ENCODE data around the gene INS. TPM values are rescaled to one million over a fixed set of nuclear protein-coding genes. Genes with fewer than 3 reads are reported as not detected.
A peak's percentile ranks its signal among the peaks of the same experiment; 100 is the strongest.

Gene INS
- polyA plus RNA-seq, 4 donors = 0.58 to 124 (median 31.0) TPM

- FAIRE-seq (no peak), DNase-seq (no peak)
- Histone ChIP-seq H3K27me3 (ENCODE audit: control insufficient read depth in 3 of 3, insufficient read depth in 3 of 3, low read length in 3 of 3) (no peaks in the 10 kb centered on the region), H3K4me3 (ENCODE audit: low read depth in 1 of 3, low read length in 3 of 3) (no peak overlapping the region), H3K9me3 (ENCODE audit: control insufficient read depth in 2 of 2, insufficient read depth in 1 of 2, low read depth in 1 of 2, low read length in 1 of 2) (peaks cover 0 to 14% of the 10 kb centered on the region in 2 donors), H3K27ac (ENCODE audit: low read depth in 1 of 3, low read length in 2 of 3) (peak overlapping the region in 1 of 3 donors; percentile 18), H3K36me3 (ENCODE audit: control insufficient read depth in 3 of 3, insufficient read depth in 2 of 3, low read depth in 1 of 3, low read length in 3 of 3) (peaks cover 0 to 4% (median 0%) of the 10 kb centered on the region in 3 donors), H3K4me1 (ENCODE audit: control insufficient read depth in 3 of 3, insufficient read depth in 2 of 3, low read depth in 1 of 3, low read length in 2 of 3) (peaks cover 0 to 72% (median 2%) of the 10 kb centered on the region in 3 donors)
- 31 to 60% (median 55%) methylated on average over 12 of the region's 12 CpGs for WGBS, 3 donors
These were observed 45.1 kb upstream of the INS start for GRCh38 chr11:2205981-2206690.

DNA sequence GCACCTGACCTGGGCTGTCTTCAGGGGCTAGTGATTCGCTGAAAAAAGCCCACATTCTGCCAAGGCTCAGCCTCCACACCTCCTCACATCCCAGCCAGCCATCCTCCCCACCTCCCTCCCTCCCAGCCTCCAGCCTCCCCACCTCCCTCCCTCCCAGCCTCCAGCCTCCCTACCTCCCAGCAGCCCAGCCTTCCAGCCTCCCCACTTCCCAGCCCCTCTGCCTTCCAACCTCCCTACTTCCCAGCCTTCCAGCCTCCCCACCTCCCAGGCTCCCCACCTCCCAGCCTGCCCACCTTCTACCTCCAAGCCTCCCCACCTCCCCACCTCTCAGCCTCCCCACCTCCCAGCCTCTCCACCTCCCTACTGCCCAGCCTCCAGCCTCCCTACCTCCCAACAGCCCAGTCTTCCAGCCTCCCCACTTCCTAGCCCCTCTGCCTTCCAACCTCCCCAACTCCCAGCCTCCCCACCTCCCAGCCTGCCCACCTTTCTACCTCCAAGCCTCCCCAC, 44.3 kb upstream of the INS start:
- Histone ChIP-seq H3K27ac (ENCODE audit: low read depth in 1 of 3, low read length in 2 of 3) (peak overlapping the region in 2 of 3 donors; percentile 42 to 82), H3K27me3 (ENCODE audit: control insufficient read depth in 3 of 3, insufficient read depth in 3 of 3, low read length in 3 of 3) (no peaks in the 10 kb centered on the region), H3K4me3 (ENCODE audit: low read depth in 1 of 3, low read length in 3 of 3) (no peak overlapping the region), H3K36me3 (ENCODE audit: control insufficient read depth in 3 of 3, insufficient read depth in 2 of 3, low read depth in 1 of 3, low read length in 3 of 3) (peaks cover 0 to 2% (median 0%) of the 10 kb centered on the region in 3 donors), H3K9me3 (ENCODE audit: control insufficient read depth in 2 of 2, insufficient read depth in 1 of 2, low read depth in 1 of 2, low read length in 1 of 2) (peaks cover 0 to 22% of the 10 kb centered on the region in 2 donors), H3K4me1 (ENCODE audit: control insufficient read depth in 3 of 3, insufficient read depth in 2 of 3, low read depth in 1 of 3, low read length in 2 of 3) (peaks cover 0 to 64% (median 2%) of the 10 kb centered on the region in 3 donors)
- DNase-seq (no peak), FAIRE-seq (no peak)
- 25 to 55% (median 43%) methylated on average over 1 of the region's 1 CpG for WGBS, 3 donors

DNA sequence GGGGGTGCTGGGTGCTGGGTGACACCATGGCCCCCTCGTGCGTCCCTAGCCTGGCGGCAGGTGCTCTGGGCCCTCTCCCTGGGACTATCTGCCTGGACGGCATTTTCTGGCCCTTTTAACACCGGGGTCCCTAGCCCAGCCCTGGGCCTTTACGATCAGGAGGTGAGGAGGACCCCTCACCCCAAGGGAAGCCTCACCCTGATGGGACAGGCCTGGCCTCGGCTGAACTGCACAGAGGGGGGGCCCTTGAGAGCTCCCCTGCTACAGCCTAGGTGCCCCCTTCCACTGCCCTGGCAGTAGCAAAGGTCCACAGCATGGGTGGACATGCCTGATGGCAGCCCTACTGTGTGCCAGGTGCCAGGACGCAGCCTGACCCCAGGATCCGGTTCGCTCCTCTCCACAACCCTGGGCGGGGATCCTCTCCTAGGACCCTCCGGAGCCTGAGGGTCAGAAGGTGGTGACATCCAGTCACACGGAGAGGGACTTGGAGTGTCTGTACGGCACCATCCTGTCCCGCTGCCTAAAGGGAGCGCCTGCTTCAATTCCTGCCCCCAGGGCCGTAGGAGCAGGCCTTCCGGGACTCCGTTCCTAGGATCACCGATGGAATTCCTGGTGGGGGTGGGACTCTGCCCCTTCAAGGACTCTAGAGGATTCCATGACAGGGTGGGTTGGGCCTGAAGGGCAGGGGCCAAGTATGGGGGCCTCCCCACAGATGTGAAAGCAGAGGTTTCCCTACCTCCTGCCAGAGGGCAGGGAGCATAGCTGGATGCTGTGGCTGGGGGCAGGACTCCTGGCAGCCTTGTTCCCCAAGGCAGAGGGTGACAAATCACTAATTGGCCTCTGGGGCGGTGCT, 43.6 kb upstream of the INS start:
- no peak overlapping the region for H3K4me3 ChIP-seq (ENCODE audit: low read depth in 1 of 3, low read length in 3 of 3)
- DNase-seq = peak; percentile 49 to 77
- peaks cover 0 to 22% of the 10 kb centered on the region in 2 donors for H3K9me3 ChIP-seq (ENCODE audit: control insufficient read depth in 2 of 2, insufficient read depth in 1 of 2, low read depth in 1 of 2, low read length in 1 of 2)
- H3K36me3 ChIP-seq (ENCODE audit: control insufficient read depth in 3 of 3, insufficient read depth in 2 of 3, low read depth in 1 of 3, low read length in 3 of 3) = no peaks in the 10 kb centered on the region
- WGBS, 3 donors = 14 to 64% (median 44%) methylated on average over 20 to 21 of the region's 21 CpGs
- peaks cover 0 to 57% (median 2%) of the 10 kb centered on the region in 3 donors for H3K4me1 ChIP-seq (ENCODE audit: control insufficient read depth in 3 of 3, insufficient read depth in 2 of 3, low read depth in 1 of 3, low read length in 2 of 3)
- no peak for FAIRE-seq
- H3K27ac ChIP-seq (ENCODE audit: low read depth in 1 of 3, low read length in 2 of 3) = peak overlapping the region in 2 of 3 donors; percentile 42 to 82
- no peaks in the 10 kb centered on the region for H3K27me3 ChIP-seq (ENCODE audit: control insufficient read depth in 3 of 3, insufficient read depth in 3 of 3, low read length in 3 of 3)

GRCh38 chr11:2203440-2204259, 42.6 kb upstream of the INS start:
- WGBS, 3 donors = 21 to 60% (median 27%) methylated on average over 22 to 23 of the region's 23 CpGs
- peaks cover 0 to 47% (median 2%) of the 10 kb centered on the region in 3 donors for H3K4me1 ChIP-seq (ENCODE audit: control insufficient read depth in 3 of 3, insufficient read depth in 2 of 3, low read depth in 1 of 3, low read length in 2 of 3)
- H3K27me3 ChIP-seq (ENCODE audit: control insufficient read depth in 3 of 3, insufficient read depth in 3 of 3, low read length in 3 of 3) = no peaks in the 10 kb centered on the region
- H3K9me3 ChIP-seq (ENCODE audit: control insufficient read depth in 2 of 2, insufficient read depth in 1 of 2, low read depth in 1 of 2, low read length in 1 of 2) = peaks cover 0 to 22% of the 10 kb centered on the region in 2 donors
- H3K36me3 ChIP-seq (ENCODE audit: control insufficient read depth in 3 of 3, insufficient read depth in 2 of 3, low read depth in 1 of 3, low read length in 3 of 3) = no peaks in the 10 kb centered on the region
- FAIRE-seq = no peak
- DNase-seq = peak; percentile 59 to 88
- H3K27ac ChIP-seq (ENCODE audit: low read depth in 1 of 3, low read length in 2 of 3) = peak overlapping the region in 2 of 3 donors; percentile 82 to 83
- H3K4me3 ChIP-seq (ENCODE audit: low read depth in 1 of 3, low read length in 3 of 3) = no peak overlapping the region

- FAIRE-seq (no peak), DNase-seq (peak; percentile 47 to 72)
- Histone ChIP-seq H3K4me3 (ENCODE audit: low read depth in 1 of 3, low read length in 3 of 3) (no peak overlapping the region), H3K27me3 (ENCODE audit: control insufficient read depth in 3 of 3, insufficient read depth in 3 of 3, low read length in 3 of 3) (no peaks in the 10 kb centered on the region), H3K27ac (ENCODE audit: low read depth in 1 of 3, low read length in 2 of 3) (peak overlapping the region in 2 of 3 donors; percentile 82 to 84), H3K36me3 (ENCODE audit: control insufficient read depth in 3 of 3, insufficient read depth in 2 of 3, low read depth in 1 of 3, low read length in 3 of 3) (no peaks in the 10 kb centered on the region), H3K4me1 (ENCODE audit: control insufficient read depth in 3 of 3, insufficient read depth in 2 of 3, low read depth in 1 of 3, low read length in 2 of 3) (peaks cover 0 to 41% (median 2%) of the 10 kb centered on the region in 3 donors), H3K9me3 (ENCODE audit: control insufficient read depth in 2 of 2, insufficient read depth in 1 of 2, low read depth in 1 of 2, low read length in 1 of 2) (peaks cover 0 to 22% of the 10 kb centered on the region in 2 donors)
- 9 to 58% (median 36%) methylated on average over 10 of the region's 10 CpGs for WGBS, 3 donors
These were observed 42.0 kb upstream of the INS start for GRCh38 chr11:2202900-2203439.

GRCh38 chr11:2202071-2202899, 41.3 kb upstream of the INS start:
- H3K27ac ChIP-seq (ENCODE audit: low read depth in 1 of 3, low read length in 2 of 3) = peak overlapping the region in 2 of 3 donors; percentile 82 to 84
- peak; percentile 81 to 96 for DNase-seq
- WGBS, 3 donors = 11 to 43% (median 16%) methylated on average over 28 to 29 of the region's 29 CpGs
- no peaks in the 10 kb centered on the region for H3K36me3 ChIP-seq (ENCODE audit: control insufficient read depth in 3 of 3, insufficient read depth in 2 of 3, low read depth in 1 of 3, low read length in 3 of 3)
- peaks cover 0 to 21% of the 10 kb centered on the region in 2 donors for H3K9me3 ChIP-seq (ENCODE audit: control insufficient read depth in 2 of 2, insufficient read depth in 1 of 2, low read depth in 1 of 2, low read length in 1 of 2)
- peaks cover 0 to 46% (median 2%) of the 10 kb centered on the region in 3 donors for H3K4me1 ChIP-seq (ENCODE audit: control insufficient read depth in 3 of 3, insufficient read depth in 2 of 3, low read depth in 1 of 3, low read length in 2 of 3)
- no peak overlapping the region for H3K4me3 ChIP-seq (ENCODE audit: low read depth in 1 of 3, low read length in 3 of 3)
- no peak for FAIRE-seq
- no peaks in the 10 kb centered on the region for H3K27me3 ChIP-seq (ENCODE audit: control insufficient read depth in 3 of 3, insufficient read depth in 3 of 3, low read length in 3 of 3)

- H3K4me3 ChIP-seq (ENCODE audit: low read depth in 1 of 3, low read length in 3 of 3) = no peak overlapping the region
- no peak for FAIRE-seq
- no peaks in the 10 kb centered on the region for H3K36me3 ChIP-seq (ENCODE audit: control insufficient read depth in 3 of 3, insufficient read depth in 2 of 3, low read depth in 1 of 3, low read length in 3 of 3)
- peaks cover 0 to 47% (median 2%) of the 10 kb centered on the region in 3 donors for H3K4me1 ChIP-seq (ENCODE audit: control insufficient read depth in 3 of 3, insufficient read depth in 2 of 3, low read depth in 1 of 3, low read length in 2 of 3)
- 64 to 80% (median 65%) methylated on average over 2 of the region's 2 CpGs for WGBS, 3 donors
- DNase-seq = no peak
- H3K27ac ChIP-seq (ENCODE audit: low read depth in 1 of 3, low read length in 2 of 3) = no peak overlapping the region
- peaks cover 0 to 17% of the 10 kb centered on the region in 2 donors for H3K9me3 ChIP-seq (ENCODE audit: control insufficient read depth in 2 of 2, insufficient read depth in 1 of 2, low read depth in 1 of 2, low read length in 1 of 2)
- no peaks in the 10 kb centered on the region for H3K27me3 ChIP-seq (ENCODE audit: control insufficient read depth in 3 of 3, insufficient read depth in 3 of 3, low read length in 3 of 3)
These were observed 40.5 kb upstream of the INS start for GRCh38 chr11:2201542-2201941.

All from small intestine (tissue), 7 donors.